Thyroid gland (tissue), 4 donors: ENCODE results near the gene RAB5B. TPM values are rescaled to one million over a fixed set of nuclear protein-coding genes. Genes with fewer than 3 reads are reported as not detected.

Source experiments
- DNase-seq, 2 donors: peaks; one replicate each; pipeline ENCODE4 v3.0.0-alpha.2; 2019
- H3K27ac ChIP-seq, 3 donors: fragments of 200-600 bp; sonication (generic); 1 replicate in 2 of 3; 2 replicates in 1 of 3; pipeline ENCODE4 v1.5.1; 2016 to 2019; ENCODE audit warnings: mild to moderate bottlenecking in 1 of 3, moderate library complexity in 1 of 3
- H3K27me3 ChIP-seq: fragments of 200-600 bp; sonication (generic); one replicate; pipeline ENCODE4 v1.5.1; 2019
- H3K36me3 ChIP-seq, 2 donors: fragments of 200-600 bp; sonication (generic); one replicate each; pipeline ENCODE4 v1.5.1; 2016 to 2019
- H3K4me1 ChIP-seq, 2 donors: fragments of 200-600 bp; sonication (generic); one replicate each; pipeline ENCODE4 v1.5.1; 2017 to 2019
- H3K4me3 ChIP-seq, 3 donors: fragments of 200-600 bp; sonication (generic); replicated peaks in 1 of 3; 1 replicate in 2 of 3; 2 replicates in 1 of 3; pipeline ENCODE4 v1.5.1; 2016; ENCODE audit warnings: mild to moderate bottlenecking in 1 of 3
- H3K9me3 ChIP-seq: fragments of 200-600 bp; sonication (generic); one replicate; pipeline ENCODE4 v1.5.1; 2017
- CTCF ChIP-seq, 6 experiments: fragments of 200-600 bp in 3 of 6; fragments of 450-650 bp in 3 of 6; sonication (generic) in 3 of 6; IDR thresholded peaks; one replicate each; pipeline ENCODE4 v1.5.1; 2016 to 2019; ENCODE audit warnings: antibody characterized with exemption in 6 of 6, mild to moderate bottlenecking in 2 of 6, inconsistent platforms in 1 of 6, moderate library complexity in 1 of 6
- POLR2A ChIP-seq, 2 donors: fragments of 450-650 bp; IDR thresholded peaks; one replicate each; pipeline ENCODE4 v1.6.1; 2017; ENCODE audit warnings: antibody characterized with exemption in 2 of 2, mild to moderate bottlenecking in 2 of 2, moderate library complexity in 1 of 2
- WGBS, 2 donors: methylation state at CpG; one replicate each; pipeline ENCODE4 v1.1.5; 2017; 5-methylcytosine and 5-hydroxymethylcytosine counted together
- intact Hi-C: fragments of 100-400 bp; cut with DNase I; formaldehyde crosslinking; loops from one replicate; pipeline ENCODE4 v1.15.1; 2023
- total RNA-seq, 4 donors: library from RNA; depleted of rRNA; stranded (reverse); fragments of >200 nt; gene quantifications; one replicate each; pipeline ENCODE4 v1.2.3, GENCODE V29; 2016

The RAB5B gene
- total RNA-seq, 4 donors from 2014 or later = 104 to 119 (median 107) TPM

- Histone ChIP-seq H3K4me1 (peaks cover 0 to 20% of the 10 kb centered on the region in 2 donors), H3K4me3 (no peak overlapping the region), H3K27me3 (no peaks in the 10 kb centered on the region), H3K36me3 (peaks cover 0 to 4% of the 10 kb centered on the region in 2 donors), H3K27ac (no peak overlapping the region), H3K9me3 (no peaks in the 10 kb centered on the region)
- TF ChIP-seq POLR2A (IDR thresholded peaks at IDR 0.05) (no peak), CTCF (IDR thresholded peaks at IDR 0.05) (no peak)
- intact Hi-C loops = no loop called here
- 28 to 47% methylated on average over 2 of the region's 2 CpGs for WGBS, 2 donors
- DNase-seq = no peak
These were observed 48.1 kb downstream of the RAB5B start for GRCh38 chr12:56021889-56022497.

GRCh38 chr12:56028511-56029165 lies 54.8 kb downstream of the RAB5B start:
- Histone ChIP-seq H3K27me3 (no peaks in the 10 kb centered on the region), H3K4me1 (no peaks in the 10 kb centered on the region), H3K27ac (no peak overlapping the region), H3K36me3 (peaks cover 14 to 23% of the 10 kb centered on the region in 2 donors), H3K9me3 (no peaks in the 10 kb centered on the region), H3K4me3 (no peak overlapping the region)
- TF ChIP-seq POLR2A (IDR thresholded peaks at IDR 0.05) (no peak), CTCF (IDR thresholded peaks at IDR 0.05) (no peak)
- no peak for DNase-seq
- whole genome bisulfite sequencing, 2 donors = 70 to 88% methylated on average over 5 of the region's 5 CpGs
- intact Hi-C loops = loop anchor here (5.0 kb wide), 1 partner anchor 36 kb away; no protein-coding TSS in a partner anchor

GRCh38 chr12:56029166-56029519 lies 55.3 kb downstream of the RAB5B start:
- no peak for DNase-seq
- peaks cover 14 to 23% of the 10 kb centered on the region in 2 donors for H3K36me3 ChIP-seq
- H3K4me1 ChIP-seq = no peaks in the 10 kb centered on the region
- no peak for TF ChIP-seq CTCF (IDR thresholded peaks at IDR 0.05)
- H3K4me3 ChIP-seq = no peak overlapping the region
- H3K27me3 ChIP-seq = no peaks in the 10 kb centered on the region
- intact Hi-C loops = loop anchor here (5.0 kb wide), 1 partner anchor 37 kb away; no protein-coding TSS in a partner anchor
- H3K27ac ChIP-seq = no peak overlapping the region
- no peaks in the 10 kb centered on the region for H3K9me3 ChIP-seq

- intact Hi-C loops = loop anchor here (5.0 kb wide), 1 partner anchor 37 kb away; no protein-coding TSS in a partner anchor
- Histone ChIP-seq H3K4me1 (no peaks in the 10 kb centered on the region), H3K27ac (no peak overlapping the region), H3K4me3 (no peak overlapping the region), H3K36me3 (peaks cover 18 to 27% of the 10 kb centered on the region in 2 donors), H3K9me3 (no peaks in the 10 kb centered on the region), H3K27me3 (no peaks in the 10 kb centered on the region)
- DNase-seq = peak; percentile 48 to 60
- no peak for TF ChIP-seq POLR2A (IDR thresholded peaks at IDR 0.05)
- TF ChIP-seq CTCF (IDR thresholded peaks at IDR 0.05) = peak in 5 of 6 experiments; percentile 24 to 65 (median 61)
- WGBS, 2 donors = 80 to 89% methylated on average over 6 of the region's 6 CpGs
These were observed 55.9 kb downstream of the RAB5B start for GRCh38 chr12:56029666-56030293.

GRCh38 chr12:56031987-56032386 lies 58.1 kb downstream of the RAB5B start:
- H3K4me1 ChIP-seq = no peaks in the 10 kb centered on the region
- no peaks in the 10 kb centered on the region for H3K27me3 ChIP-seq
- no peak overlapping the region for H3K27ac ChIP-seq
- peaks cover 22 to 30% of the 10 kb centered on the region in 2 donors for H3K36me3 ChIP-seq
- DNase-seq = no peak
- H3K4me3 ChIP-seq = no peak overlapping the region
- 77 to 89% methylated on average over 1 of the region's 1 CpG for WGBS, 2 donors
- intact Hi-C loops = no loop called here
- no peaks in the 10 kb centered on the region for H3K9me3 ChIP-seq
- TF ChIP-seq CTCF (IDR thresholded peaks at IDR 0.05) (no peak), POLR2A (IDR thresholded peaks at IDR 0.05) (no peak)
